H9 (cell line): ENCODE measurements around the gene PCCA. TPM values are rescaled to one million over a fixed set of nuclear protein-coding genes. Genes with fewer than 3 reads are reported as not detected.

Experiments
- DNase-seq: peaks from one replicate; pipeline ENCODE4 v3.0.0-alpha.2; 2017
- H2AFZ ChIP-seq: one replicate; pipeline ENCODE4 v1.6.1; 2013; ENCODE audit warnings: mild to moderate bottlenecking, low read length, control low read depth, moderate library complexity
- H2AK5ac ChIP-seq: 2 replicates; pipeline ENCODE4 v1.6.1; 2013; ENCODE audit warnings: low read length, control low read depth, mixed read lengths; ENCODE audit not compliant: insufficient read length
- H2BK120ac ChIP-seq: one replicate; pipeline ENCODE4 v1.6.1; 2013; ENCODE audit warnings: low read depth, mild to moderate bottlenecking, low read length, control low read depth, inconsistent platforms; ENCODE audit not compliant: poor library complexity, severe bottlenecking
- H2BK12ac ChIP-seq: 2 replicates; pipeline ENCODE4 v1.6.1; 2013; ENCODE audit warnings: low read length, control low read depth, mixed read lengths, low read depth; ENCODE audit not compliant: insufficient read length
- H2BK15ac ChIP-seq: 2 replicates; pipeline ENCODE4 v1.6.1; 2013; ENCODE audit warnings: low read depth, low read length, control low read depth
- H2BK20ac ChIP-seq: one replicate; pipeline ENCODE4 v1.6.1; 2013; ENCODE audit warnings: low read depth, mild to moderate bottlenecking, low read length, control low read depth, inconsistent platforms; ENCODE audit not compliant: poor library complexity, severe bottlenecking
- H2BK5ac ChIP-seq: 2 replicates; pipeline ENCODE4 v1.6.1; 2013; ENCODE audit warnings: low read length, control low read depth, mixed read lengths; ENCODE audit not compliant: insufficient read length
- H3K14ac ChIP-seq: 2 replicates; pipeline ENCODE4 v1.6.1; 2013; ENCODE audit warnings: low read length, control low read depth; ENCODE audit not compliant: insufficient read depth
- H3K18ac ChIP-seq: 2 replicates; pipeline ENCODE4 v1.6.1; 2013; ENCODE audit warnings: low read depth, mild to moderate bottlenecking, mixed read lengths, low read length, control low read depth; ENCODE audit not compliant: insufficient read length
- H3K23ac ChIP-seq: 2 replicates; pipeline ENCODE4 v1.6.1; 2013; ENCODE audit warnings: low read length, control low read depth, mixed read lengths, low read depth; ENCODE audit not compliant: insufficient read length
- H3K23me2 ChIP-seq: 2 replicates; pipeline ENCODE4 v1.6.1; 2013; ENCODE audit warnings: low read depth, mild to moderate bottlenecking, mixed read lengths, low read length, control low read depth; ENCODE audit not compliant: insufficient read length, poor library complexity, severe bottlenecking
- H3K27ac ChIP-seq: 2 replicates; pipeline ENCODE4 v1.5.1; 2013; ENCODE audit warnings: low read length, control low read depth, mixed read lengths, low read depth; ENCODE audit not compliant: insufficient read length
- H3K27me3 ChIP-seq: 2 replicates; pipeline ENCODE4 v1.6.1; 2013; ENCODE audit warnings: low read length, control low read depth, inconsistent platforms; ENCODE audit not compliant: insufficient read depth
- H3K4ac ChIP-seq: 2 replicates; pipeline ENCODE4 v1.6.1; 2013; ENCODE audit warnings: low read depth, mild to moderate bottlenecking, control low read depth, inconsistent platforms, low read length, moderate library complexity
- H3K4me1 ChIP-seq: 2 replicates; pipeline ENCODE4 v1.6.1; 2013; ENCODE audit warnings: low read length, control low read depth, inconsistent platforms; ENCODE audit not compliant: insufficient read depth
- H3K4me2 ChIP-seq: 2 replicates; pipeline ENCODE4 v1.6.1; 2013; ENCODE audit warnings: low read length, control low read depth, mixed read lengths; ENCODE audit not compliant: insufficient read length, insufficient read depth
- H3K56ac ChIP-seq: 2 replicates; pipeline ENCODE4 v1.6.1; 2013; ENCODE audit warnings: low read depth, mild to moderate bottlenecking, mixed read lengths, low read length, control low read depth; ENCODE audit not compliant: insufficient read length
- H3K79me1 ChIP-seq: 2 replicates; pipeline ENCODE4 v1.6.1; 2013; ENCODE audit warnings: low read depth, mild to moderate bottlenecking, moderate library complexity, low read length, control low read depth, inconsistent platforms; ENCODE audit not compliant: insufficient read depth, poor library complexity, severe bottlenecking
- H3K79me2 ChIP-seq: 2 replicates; pipeline ENCODE4 v1.6.1; 2013; ENCODE audit warnings: low read length, control low read depth, inconsistent platforms; ENCODE audit not compliant: insufficient read depth
- H3K9ac ChIP-seq: 2 replicates; pipeline ENCODE4 v1.6.1; 2013; ENCODE audit warnings: low read length, control low read depth, mixed read lengths; ENCODE audit not compliant: insufficient read length; ENCODE audit errors: extremely low read depth
- H3K9me3 ChIP-seq: one replicate; pipeline ENCODE4 v1.6.1; 2013; ENCODE audit warnings: low read depth, low read length, inconsistent platforms; ENCODE audit not compliant: control insufficient read depth
- H3T11ph ChIP-seq: one replicate; pipeline ENCODE4 v1.6.1; 2013; ENCODE audit warnings: mild to moderate bottlenecking, low read length, control low read depth, inconsistent platforms
- H4K20me1 ChIP-seq: one replicate; pipeline ENCODE4 v1.6.1; 2013; ENCODE audit not compliant: control insufficient read depth, insufficient read length, insufficient read depth
- H4K5ac ChIP-seq: 2 replicates; pipeline ENCODE4 v1.6.1; 2013; ENCODE audit warnings: low read depth, mild to moderate bottlenecking, mixed read lengths, low read length, control low read depth; ENCODE audit not compliant: insufficient read length
- H4K8ac ChIP-seq: replicated peaks from 2 replicates; pipeline ENCODE4 v1.6.1; 2013; ENCODE audit warnings: low read length, control low read depth, mixed read lengths, low read depth; ENCODE audit not compliant: insufficient read length
- H4K91ac ChIP-seq: 2 replicates; pipeline ENCODE4 v1.6.1; 2013; ENCODE audit warnings: low read depth, mild to moderate bottlenecking, moderate library complexity, mixed read lengths, low read length, control low read depth; ENCODE audit not compliant: insufficient read length
- H3K27ac Mint-ChIP-seq, 3 experiments: 2 replicates in 2 of 3; 3 replicates in 1 of 3; pipeline ENCODE4 v1.8.0; 2020 to 2021; ENCODE audit warnings: mixed read lengths in 3 of 3, mild to moderate bottlenecking in 1 of 3, moderate library complexity in 1 of 3
- H3K27me3 Mint-ChIP-seq: 2 replicates; pipeline ENCODE4 v1.8.0; 2021; ENCODE audit warnings: low read depth, mild to moderate bottlenecking, moderate library complexity, mixed read lengths
- H3K36me3 Mint-ChIP-seq, 3 experiments: 2 replicates in 2 of 3; 3 replicates in 1 of 3; pipeline ENCODE4 v1.8.0; 2020 to 2021; ENCODE audit warnings: low read depth in 3 of 3, mixed read lengths in 3 of 3; ENCODE audit not compliant: insufficient read depth in 1 of 3
- H3K4me1 Mint-ChIP-seq, 2 experiments: 2 replicates each; pipeline ENCODE4 v1.8.0; 2020; ENCODE audit warnings: mixed read lengths in 2 of 2
- H3K4me3 Mint-ChIP-seq, 2 experiments: 2 replicates in 1 of 2; 3 replicates in 1 of 2; pipeline ENCODE4 v1.8.0; 2020 to 2021; ENCODE audit warnings: mild to moderate bottlenecking in 2 of 2, mixed read lengths in 2 of 2, moderate library complexity in 1 of 2
- H3K9me3 Mint-ChIP-seq, 2 experiments: 2 replicates in 1 of 2; 3 replicates in 1 of 2; pipeline ENCODE4 v1.8.0; 2020; ENCODE audit warnings: mild to moderate bottlenecking in 2 of 2, mixed read lengths in 2 of 2, moderate library complexity in 1 of 2
- WGBS: extraction: QIAGEN DNeasy Blood & Tissue Kit; methylation state at CpG from one replicate; pipeline ENCODE4 v1.1.7; 2013; ENCODE audit warnings: missing lambda C conversion rate, low lambda C conversion rate, mixed read lengths; ENCODE audit not compliant: insufficient read length; ENCODE audit errors: extremely low coverage; 5-methylcytosine and 5-hydroxymethylcytosine counted together
- total RNA-seq: library from RNA; stranded (reverse); gene quantifications from 2 replicates; pipeline ENCODE4 v1.2.1, GENCODE V29; 2021
- TF ChIP-seq, protein P1 (sequence below): fragments of 200-600 bp; sonication (generic); conservative IDR thresholded peaks from 3 replicates; pipeline ENCODE4 v1.8.0; 2021; ENCODE audit warnings: antibody characterized with exemption, mild to moderate bottlenecking

Gene PCCA
- total RNA-seq, 1 experiment from 2014 or later = 56.5 TPM

DNA sequence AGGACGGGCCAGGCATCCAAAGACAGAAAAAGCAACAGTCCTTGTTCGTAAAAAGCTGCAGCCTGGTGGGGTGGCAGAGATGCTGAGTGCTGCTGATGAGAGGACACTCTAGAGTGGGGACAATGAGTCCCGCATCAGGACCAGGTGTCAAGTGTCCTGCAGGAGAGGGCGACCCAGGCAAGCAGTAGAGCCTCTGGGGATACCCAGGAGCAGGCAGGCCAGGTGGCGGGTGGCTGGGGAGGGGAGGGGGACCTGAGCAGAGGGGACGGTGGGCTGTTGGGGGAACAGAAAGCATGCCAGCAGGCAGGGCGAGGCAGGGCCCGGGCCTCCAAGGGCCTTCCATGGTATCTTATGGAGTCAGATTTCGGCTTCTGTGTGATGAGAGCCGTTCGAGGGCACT is 463.9 kb downstream of the PCCA start:
- no peak overlapping the region for H3K23ac ChIP-seq
- no CpG with 5 or more reads among the region's 11 CpGs for WGBS
- no peaks in the 10 kb centered on the region for H3K79me1 ChIP-seq
- H4K20me1 ChIP-seq = no peaks in the 10 kb centered on the region
- H3K4ac ChIP-seq = no peak overlapping the region
- H2BK12ac ChIP-seq = no peak overlapping the region
- H4K8ac ChIP-seq = no peak overlapping the region
- Mint-ChIP-seq H3K27me3 (no peaks in the 10 kb centered on the region; the same call in 1 of the 2 replicates), H3K4me3 (no peak overlapping the region), H3K9me3 (no peaks in the 10 kb centered on the region; a peak in 1 of 5 replicates), H3K4me1 (peaks cover 0 to 7% of the 10 kb centered on the region in 2 experiments; a peak in 2 of 4 replicates), H3K36me3 (no peaks in the 10 kb centered on the region), H3K27ac (no peak overlapping the region)
- H3K9me3 ChIP-seq = no peaks in the 10 kb centered on the region
- no peak overlapping the region for H2BK15ac ChIP-seq
- no peak overlapping the region for H4K91ac ChIP-seq
- no peaks in the 10 kb centered on the region for H3K79me2 ChIP-seq
- no peak overlapping the region for H3K27ac ChIP-seq
- no peak overlapping the region for H3K4me2 ChIP-seq
- H3K14ac ChIP-seq = no peak overlapping the region
- no peak overlapping the region for H2AFZ ChIP-seq
- no peak overlapping the region for H3K9ac ChIP-seq
- TF ChIP-seq, protein P1, sequence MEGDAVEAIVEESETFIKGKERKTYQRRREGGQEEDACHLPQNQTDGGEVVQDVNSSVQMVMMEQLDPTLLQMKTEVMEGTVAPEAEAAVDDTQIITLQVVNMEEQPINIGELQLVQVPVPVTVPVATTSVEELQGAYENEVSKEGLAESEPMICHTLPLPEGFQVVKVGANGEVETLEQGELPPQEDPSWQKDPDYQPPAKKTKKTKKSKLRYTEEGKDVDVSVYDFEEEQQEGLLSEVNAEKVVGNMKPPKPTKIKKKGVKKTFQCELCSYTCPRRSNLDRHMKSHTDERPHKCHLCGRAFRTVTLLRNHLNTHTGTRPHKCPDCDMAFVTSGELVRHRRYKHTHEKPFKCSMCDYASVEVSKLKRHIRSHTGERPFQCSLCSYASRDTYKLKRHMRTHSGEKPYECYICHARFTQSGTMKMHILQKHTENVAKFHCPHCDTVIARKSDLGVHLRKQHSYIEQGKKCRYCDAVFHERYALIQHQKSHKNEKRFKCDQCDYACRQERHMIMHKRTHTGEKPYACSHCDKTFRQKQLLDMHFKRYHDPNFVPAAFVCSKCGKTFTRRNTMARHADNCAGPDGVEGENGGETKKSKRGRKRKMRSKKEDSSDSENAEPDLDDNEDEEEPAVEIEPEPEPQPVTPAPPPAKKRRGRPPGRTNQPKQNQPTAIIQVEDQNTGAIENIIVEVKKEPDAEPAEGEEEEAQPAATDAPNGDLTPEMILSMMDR = no peak
- H3K27me3 ChIP-seq = no peaks in the 10 kb centered on the region
- H3T11ph ChIP-seq = no peak overlapping the region
- no peak overlapping the region for H4K5ac ChIP-seq
- no peak overlapping the region for H2AK5ac ChIP-seq
- H2BK120ac ChIP-seq = no peak overlapping the region
- H2BK20ac ChIP-seq = no peak overlapping the region
- no peak overlapping the region for H3K18ac ChIP-seq
- DNase-seq = no peak
- no peak overlapping the region for H3K56ac ChIP-seq
- no peaks in the 10 kb centered on the region for H3K4me1 ChIP-seq
- no peaks in the 10 kb centered on the region for H3K23me2 ChIP-seq
- H2BK5ac ChIP-seq = no peak overlapping the region
